K562 (cell line): ENCODE data around the gene PPP1R37.

ENCODE experiments used
- ATF1 ChIP-seq, 2 experiments: fragments of 450-650 bp in 1 of 2; IDR thresholded peaks; 2 replicates each; pipeline ENCODE4 v1.6.1; 2016; ENCODE audit warnings: missing compliant biosample characterization in 1 of 2, missing genetic modification characterization in 1 of 2
- BRCA1 ChIP-seq, 2 experiments: fragments of 450-650 bp in 1 of 2; sonication (generic) in 1 of 2; formaldehyde crosslinking in 1 of 2; IDR thresholded peaks; 2 replicates each; pipeline versions ENCODE4 v1.5.0 to v1.6.1; 2017 to 2020; ENCODE audit warnings: mild to moderate bottlenecking in 1 of 2, missing genetic modification reagents in 1 of 2
- HCFC1 ChIP-seq: IDR thresholded peaks from 2 replicates; pipeline ENCODE4 v1.6.1; 2012; ENCODE audit warnings: low read depth, low read length, improper control_type of control experiment
- NR2F6 ChIP-seq: fragments of 450-650 bp; formaldehyde crosslinking; IDR thresholded peaks from 2 replicates; pipeline ENCODE4 v1.4.0; 2020; ENCODE audit warnings: mild to moderate bottlenecking
- PBX2 ChIP-seq, 2 experiments: IDR thresholded peaks in 1 of 2; conservative IDR thresholded peaks in 1 of 2; 2 replicates each; pipeline ENCODE4 v1.6.1; 2016; ENCODE audit warnings: low read depth in 2 of 2, mild to moderate bottlenecking in 1 of 2, missing compliant biosample characterization in 1 of 2, missing genetic modification characterization in 1 of 2, moderate library complexity in 1 of 2
- RBM22 ChIP-seq: fragments of 200-400 bp; formaldehyde crosslinking; IDR thresholded peaks from 2 replicates; pipeline ENCODE4 v1.6.1; 2018; ENCODE audit warnings: low read length, low read depth; ENCODE audit not compliant: poor library complexity, severe bottlenecking
- TF ChIP-seq, protein P1 (sequence below), 3 experiments: IDR thresholded peaks in 2 of 3; conservative IDR thresholded peaks in 1 of 3; 2 replicates each; pipeline ENCODE4 v1.5.1; 2011 to 2012; ENCODE audit warnings: low read length in 3 of 3, mild to moderate bottlenecking in 3 of 3, control low read depth in 2 of 3, improper control_type of control experiment in 1 of 3, inconsistent platforms in 1 of 3, low read depth in 1 of 3, mixed read lengths in 1 of 3, moderate library complexity in 1 of 3; ENCODE audit not compliant: insufficient read depth in 2 of 3

DNA sequence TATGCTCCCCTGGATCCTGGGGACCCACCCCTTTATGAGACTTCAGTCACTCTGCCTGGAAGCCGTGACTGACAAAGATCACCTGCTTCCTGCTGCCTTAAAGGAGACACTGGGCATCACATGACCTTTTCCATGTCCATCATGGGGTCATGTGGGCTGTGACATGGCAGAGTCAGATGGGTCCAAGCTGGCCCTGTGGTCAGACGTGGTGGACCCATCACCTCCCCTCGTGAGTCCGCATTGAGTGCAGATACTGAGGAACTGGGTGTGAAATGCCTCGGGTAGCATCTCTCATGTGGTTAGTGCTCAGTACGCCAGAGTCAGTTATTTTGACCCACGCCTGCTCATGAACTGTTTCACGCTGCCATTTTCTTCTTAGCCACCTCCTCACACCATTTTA is 40.7 kb downstream of the PPP1R37 start:
- no peak for TF ChIP-seq RBM22
- TF ChIP-seq, protein P1, sequence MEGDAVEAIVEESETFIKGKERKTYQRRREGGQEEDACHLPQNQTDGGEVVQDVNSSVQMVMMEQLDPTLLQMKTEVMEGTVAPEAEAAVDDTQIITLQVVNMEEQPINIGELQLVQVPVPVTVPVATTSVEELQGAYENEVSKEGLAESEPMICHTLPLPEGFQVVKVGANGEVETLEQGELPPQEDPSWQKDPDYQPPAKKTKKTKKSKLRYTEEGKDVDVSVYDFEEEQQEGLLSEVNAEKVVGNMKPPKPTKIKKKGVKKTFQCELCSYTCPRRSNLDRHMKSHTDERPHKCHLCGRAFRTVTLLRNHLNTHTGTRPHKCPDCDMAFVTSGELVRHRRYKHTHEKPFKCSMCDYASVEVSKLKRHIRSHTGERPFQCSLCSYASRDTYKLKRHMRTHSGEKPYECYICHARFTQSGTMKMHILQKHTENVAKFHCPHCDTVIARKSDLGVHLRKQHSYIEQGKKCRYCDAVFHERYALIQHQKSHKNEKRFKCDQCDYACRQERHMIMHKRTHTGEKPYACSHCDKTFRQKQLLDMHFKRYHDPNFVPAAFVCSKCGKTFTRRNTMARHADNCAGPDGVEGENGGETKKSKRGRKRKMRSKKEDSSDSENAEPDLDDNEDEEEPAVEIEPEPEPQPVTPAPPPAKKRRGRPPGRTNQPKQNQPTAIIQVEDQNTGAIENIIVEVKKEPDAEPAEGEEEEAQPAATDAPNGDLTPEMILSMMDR (IDR thresholded peaks at IDR 0.05 in 2 of 3, conservative IDR thresholded peaks at IDR 0.05 in 1 of 3; ENCODE audit: insufficient read depth in 2 of 3, low read depth in 1 of 3, low read length in 3 of 3), result no peak
- no peak for TF ChIP-seq BRCA1 (IDR thresholded peaks at IDR 0.05)
- no peak for TF ChIP-seq BRCA1 (CRISPR knock-in tag; IDR thresholded peaks at IDR 0.05)
- no peak for TF ChIP-seq HCFC1
- TF ChIP-seq NR2F6 (CRISPR knock-in tag), result no peak
- no peak for TF ChIP-seq PBX2 (CRISPR knock-in tag; IDR thresholded peaks at IDR 0.05; ENCODE audit: low read depth)
- TF ChIP-seq PBX2 (tag; conservative IDR thresholded peaks at IDR 0.05; ENCODE audit: low read depth), result no peak
- no peak for TF ChIP-seq ATF1 (CRISPR knock-in tag; IDR thresholded peaks at IDR 0.05)
- no peak for TF ChIP-seq ATF1 (tag; IDR thresholded peaks at IDR 0.05)
